ENCODE results near the gene SLC47A1.
"Not testable (repeated sequence)": the region's sequence is repeated elsewhere in the genome, so short reads cannot be mapped to it uniquely, and the experiment has no call there.

The SLC47A1 gene

GRCh38 chr17:19520641-19521040 lies 13.0 kb upstream of the SLC47A1 start:
- no peak for DNase-seq (ENCODE audit: low read depth)

GRCh38 chr17:19523690-19524089 lies 10.0 kb upstream of the SLC47A1 start:
- no peak for DNase-seq (ENCODE audit: low read depth)

- DNase-seq (ENCODE audit: low read depth) = not testable (repeated sequence)
Measured at GRCh38 chr17:19526950-19527349, 6.7 kb upstream of the SLC47A1 start.

GRCh38 chr17:19531780-19532501 lies 1.7 kb upstream of the SLC47A1 start:
- no peak for DNase-seq (ENCODE audit: low read depth)

GRCh38 chr17:19533036-19533717 lies 477 bp upstream of the SLC47A1 start:
- DNase-seq (ENCODE audit: low read depth) = no peak

- DNase-seq (ENCODE audit: low read depth) = no peak
Measured at GRCh38 chr17:19534562-19535149, 1.0 kb downstream of the SLC47A1 start.

GRCh38 chr17:19537111-19537510 lies 3.5 kb downstream of the SLC47A1 start:
- DNase-seq (ENCODE audit: low read depth) = no peak

- DNase-seq (ENCODE audit: low read depth) = no peak
Measured at GRCh38 chr17:19538095-19539039, 4.7 kb downstream of the SLC47A1 start.

- DNase-seq (ENCODE audit: low read depth) = no peak
Measured at GRCh38 chr17:19539040-19539399, 5.4 kb downstream of the SLC47A1 start.

GRCh38 chr17:19539841-19540311 lies 6.2 kb downstream of the SLC47A1 start:
- DNase-seq (ENCODE audit: low read depth) = no peak

GRCh38 chr17:19540706-19541370 lies 7.2 kb downstream of the SLC47A1 start:
- DNase-seq (ENCODE audit: low read depth) = no peak

- DNase-seq (ENCODE audit: low read depth) = no peak
Measured at GRCh38 chr17:19541445-19541844, 7.8 kb downstream of the SLC47A1 start.

- no peak for DNase-seq (ENCODE audit: low read depth)
Measured at GRCh38 chr17:19542247-19542646, 8.6 kb downstream of the SLC47A1 start.

- no peak for DNase-seq (ENCODE audit: low read depth)
Measured at GRCh38 chr17:19544366-19544765, 10.7 kb downstream of the SLC47A1 start.

GRCh38 chr17:19546289-19547065 lies 12.8 kb downstream of the SLC47A1 start:
- DNase-seq (ENCODE audit: low read depth) = no peak

GRCh38 chr17:19549746-19550623 lies 16.3 kb downstream of the SLC47A1 start:
- DNase-seq (ENCODE audit: low read depth) = no peak

GRCh38 chr17:19551165-19551564 lies 17.5 kb downstream of the SLC47A1 start:
- no peak for DNase-seq (ENCODE audit: low read depth)

GRCh38 chr17:19551591-19552148 lies 18.0 kb downstream of the SLC47A1 start:
- DNase-seq (ENCODE audit: low read depth) = no peak

GRCh38 chr17:19553036-19553435 lies 19.4 kb downstream of the SLC47A1 start:
- DNase-seq (ENCODE audit: low read depth) = no peak

Measured in activated T-cell treated with anti-CD3 and anti-CD28 coated beads for 48 hours (primary cell).